LNCAP (cell line): Measurements from ENCODE around the gene GATA3.

Experiments
- CTCF ChIP-seq: fragments of 450-650 bp; IDR thresholded peaks from 2 replicates; pipeline ENCODE4 v1.5.1; 2017; ENCODE audit warnings: mild to moderate bottlenecking

Gene GATA3

GRCh38 chr10:8035641-8036470 lies 18.6 kb upstream of the GATA3 start:
- no peak for TF ChIP-seq CTCF

GRCh38 chr10:8036506-8037198 lies 17.8 kb upstream of the GATA3 start:
- no peak for TF ChIP-seq CTCF

GRCh38 chr10:8037199-8037801 lies 17.2 kb upstream of the GATA3 start:
- no peak for TF ChIP-seq CTCF

- no peak for TF ChIP-seq CTCF
Observed at GRCh38 chr10:8037941-8038894, 16.3 kb upstream of the GATA3 start.

- no peak for TF ChIP-seq CTCF
Observed at GRCh38 chr10:8039321-8039881, 15.1 kb upstream of the GATA3 start.

- no peak for TF ChIP-seq CTCF
Observed at GRCh38 chr10:8040651-8041050, 13.8 kb upstream of the GATA3 start.
